ENCODE data around the gene IFT25. TPM values are rescaled to one million over a fixed set of nuclear protein-coding genes. Genes with fewer than 3 reads are reported as not detected.

The IFT25 gene
- total RNA-seq, 1 donor: 30.2 TPM

DNA sequence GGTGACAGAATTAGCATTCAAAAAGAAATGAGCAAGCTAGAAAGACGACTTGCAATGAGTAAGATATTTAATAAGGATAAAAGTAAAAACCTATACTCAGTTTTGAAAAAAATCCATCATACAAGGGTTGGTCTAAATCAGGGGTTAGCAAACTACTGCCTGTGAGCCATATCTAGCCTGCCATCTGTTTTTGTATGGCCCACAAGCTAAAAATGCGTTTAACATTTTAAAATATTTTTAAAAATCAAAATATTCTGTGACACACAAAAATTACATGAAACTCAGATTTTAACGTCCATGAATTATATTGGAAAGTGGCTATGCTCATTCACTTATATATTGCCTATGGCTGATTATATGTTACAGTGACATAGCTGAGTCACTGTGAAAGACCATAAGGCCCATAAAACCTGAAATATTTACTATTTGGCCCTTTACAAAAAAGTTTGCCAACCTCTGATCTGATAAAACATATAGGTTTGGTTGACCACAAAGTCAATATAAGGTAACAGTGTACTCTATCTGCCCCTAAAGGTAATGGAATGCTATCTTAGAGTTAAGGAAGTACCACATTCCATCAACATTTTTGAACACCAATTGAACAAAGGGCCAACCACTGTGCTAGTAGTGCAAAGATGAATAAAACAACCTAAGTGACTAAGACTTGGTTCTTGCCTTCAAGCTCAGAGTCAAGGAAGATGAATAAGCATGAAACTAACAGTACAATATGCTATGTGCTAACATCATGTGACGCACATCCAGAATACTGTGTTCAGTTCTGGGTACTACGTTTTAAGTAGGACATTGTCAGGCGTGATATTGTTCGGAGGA, 3.2 kb downstream of the IFT25 start:
- DNase-seq (ENCODE audit: low read depth): no peak
- H3K4me3 ChIP-seq (ENCODE audit: low read depth, low read length): no peak overlapping the region
- TF ChIP-seq, protein P1, sequence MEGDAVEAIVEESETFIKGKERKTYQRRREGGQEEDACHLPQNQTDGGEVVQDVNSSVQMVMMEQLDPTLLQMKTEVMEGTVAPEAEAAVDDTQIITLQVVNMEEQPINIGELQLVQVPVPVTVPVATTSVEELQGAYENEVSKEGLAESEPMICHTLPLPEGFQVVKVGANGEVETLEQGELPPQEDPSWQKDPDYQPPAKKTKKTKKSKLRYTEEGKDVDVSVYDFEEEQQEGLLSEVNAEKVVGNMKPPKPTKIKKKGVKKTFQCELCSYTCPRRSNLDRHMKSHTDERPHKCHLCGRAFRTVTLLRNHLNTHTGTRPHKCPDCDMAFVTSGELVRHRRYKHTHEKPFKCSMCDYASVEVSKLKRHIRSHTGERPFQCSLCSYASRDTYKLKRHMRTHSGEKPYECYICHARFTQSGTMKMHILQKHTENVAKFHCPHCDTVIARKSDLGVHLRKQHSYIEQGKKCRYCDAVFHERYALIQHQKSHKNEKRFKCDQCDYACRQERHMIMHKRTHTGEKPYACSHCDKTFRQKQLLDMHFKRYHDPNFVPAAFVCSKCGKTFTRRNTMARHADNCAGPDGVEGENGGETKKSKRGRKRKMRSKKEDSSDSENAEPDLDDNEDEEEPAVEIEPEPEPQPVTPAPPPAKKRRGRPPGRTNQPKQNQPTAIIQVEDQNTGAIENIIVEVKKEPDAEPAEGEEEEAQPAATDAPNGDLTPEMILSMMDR (IDR thresholded peaks at IDR 0.05; ENCODE audit: insufficient read depth, low read depth, low read length): no peak

DNA sequence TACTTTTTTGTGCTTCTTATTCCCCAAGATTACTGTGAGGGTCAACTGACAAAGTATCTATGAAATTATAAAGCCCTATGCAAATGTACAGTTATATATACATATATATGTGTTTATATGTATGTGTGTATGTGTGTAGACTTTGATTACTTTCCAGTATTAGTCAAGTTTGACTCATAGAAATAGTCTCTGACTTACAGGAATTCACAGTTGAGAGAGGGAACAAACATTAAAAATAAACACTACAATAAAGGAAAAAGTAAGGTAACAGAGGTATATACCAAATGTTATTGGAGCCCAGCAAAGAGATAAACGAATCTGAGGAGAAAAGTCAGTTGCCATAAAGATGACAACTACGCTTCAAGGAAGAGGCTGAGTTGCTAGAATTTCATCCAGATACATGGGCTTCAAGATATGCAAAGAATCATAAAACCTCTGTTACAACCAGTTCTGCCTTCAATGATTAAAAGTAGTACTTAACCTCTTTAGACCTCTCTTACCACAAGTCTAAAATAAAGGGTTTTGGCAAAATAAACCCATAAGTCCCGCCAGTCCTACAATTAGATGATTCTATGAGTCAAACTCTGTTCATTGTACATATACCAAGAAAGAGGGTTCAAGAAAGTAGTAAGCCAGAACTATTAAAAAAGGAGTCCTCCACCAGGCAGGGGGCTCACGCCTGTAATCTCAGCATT, 7.2 kb downstream of the IFT25 start:
- DNase-seq (ENCODE audit: low read depth): peak; percentile 85

DNA sequence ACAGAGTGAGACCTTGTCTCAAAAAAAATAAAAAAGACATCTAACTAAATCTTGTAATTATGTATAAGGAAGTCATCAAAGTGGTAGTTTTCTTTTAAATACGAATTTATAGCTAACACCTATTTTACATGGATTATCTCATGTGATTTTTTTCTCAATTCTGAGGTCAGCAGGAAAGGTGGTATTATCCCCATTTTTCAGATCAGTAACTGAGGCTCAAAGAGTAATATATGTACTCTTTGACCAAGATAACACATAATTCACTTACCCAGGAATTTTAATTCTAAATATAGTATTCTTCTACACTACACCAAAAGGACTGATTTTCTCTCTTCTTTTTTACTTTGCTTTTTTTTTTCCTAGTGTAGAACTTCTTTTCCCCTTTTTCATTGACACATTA, 9.1 kb downstream of the IFT25 start:
- H3K4me3 ChIP-seq (ENCODE audit: low read depth, low read length): no peak overlapping the region
- no peak for DNase-seq (ENCODE audit: low read depth)
- TF ChIP-seq, protein P1 (IDR thresholded peaks at IDR 0.05; ENCODE audit: insufficient read depth, low read depth, low read length): no peak

More for the DNA sequence above, 7.2 kb downstream of the IFT25 start:
- TF ChIP-seq, protein P1 (IDR thresholded peaks at IDR 0.05; ENCODE audit: insufficient read depth, low read depth, low read length): no peak
- no peak overlapping the region for H3K4me3 ChIP-seq (ENCODE audit: low read depth, low read length)

DNA sequence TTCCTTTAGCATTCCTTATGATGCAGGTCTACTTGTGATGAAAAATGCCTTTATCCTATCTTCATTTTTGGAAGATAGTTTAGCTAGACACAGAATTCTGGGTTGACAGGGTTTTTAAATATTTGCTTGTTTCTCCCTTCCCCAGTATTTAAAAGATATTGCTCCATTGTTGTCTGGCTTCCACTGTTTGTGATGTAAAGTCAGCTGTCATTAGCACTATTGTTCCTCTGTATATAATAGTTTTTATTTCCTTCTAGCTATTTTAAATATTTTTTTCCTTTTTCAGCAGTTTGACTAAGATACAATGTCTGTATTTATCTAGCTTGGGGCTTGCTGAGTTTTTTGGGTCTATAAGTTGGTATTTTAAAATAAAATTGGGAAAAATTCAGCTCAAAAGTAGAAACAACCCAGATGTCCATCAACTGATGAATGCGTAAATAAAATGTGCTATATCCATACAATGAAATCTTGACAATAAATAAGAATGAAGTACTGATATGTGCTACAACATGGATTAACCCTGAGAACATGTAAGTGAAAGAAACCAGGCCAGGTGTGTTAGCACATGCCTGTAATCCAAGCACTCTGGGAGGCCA, 11.2 kb downstream of the IFT25 start:
- TF ChIP-seq, protein P1 (IDR thresholded peaks at IDR 0.05; ENCODE audit: insufficient read depth, low read depth, low read length): no peak
- no peak for DNase-seq (ENCODE audit: low read depth)
- no peak overlapping the region for H3K4me3 ChIP-seq (ENCODE audit: low read depth, low read length)

DNA sequence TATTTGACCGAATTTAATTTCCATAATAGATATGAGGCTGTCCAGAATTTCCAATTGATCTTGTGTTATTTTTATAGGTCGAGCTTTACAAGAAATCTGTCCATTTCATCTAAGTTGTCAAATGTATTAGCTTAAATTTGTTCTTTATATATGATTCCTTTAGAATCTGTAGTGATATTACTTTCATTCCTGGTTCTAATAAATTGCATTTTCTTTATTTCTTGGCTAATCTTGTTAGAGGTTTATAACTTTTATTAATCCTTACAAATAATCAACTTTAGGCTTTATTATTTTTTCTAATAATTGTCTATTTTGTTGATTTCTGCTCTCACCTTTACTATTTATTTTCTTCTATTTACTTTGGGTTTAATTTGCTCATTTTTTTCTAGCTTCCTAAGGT, 14.0 kb downstream of the IFT25 start:
- H3K4me3 ChIP-seq (ENCODE audit: low read depth, low read length): no peak overlapping the region
- TF ChIP-seq, protein P1 (IDR thresholded peaks at IDR 0.05; ENCODE audit: insufficient read depth, low read depth, low read length): no peak
- DNase-seq (ENCODE audit: low read depth): no peak

DNA sequence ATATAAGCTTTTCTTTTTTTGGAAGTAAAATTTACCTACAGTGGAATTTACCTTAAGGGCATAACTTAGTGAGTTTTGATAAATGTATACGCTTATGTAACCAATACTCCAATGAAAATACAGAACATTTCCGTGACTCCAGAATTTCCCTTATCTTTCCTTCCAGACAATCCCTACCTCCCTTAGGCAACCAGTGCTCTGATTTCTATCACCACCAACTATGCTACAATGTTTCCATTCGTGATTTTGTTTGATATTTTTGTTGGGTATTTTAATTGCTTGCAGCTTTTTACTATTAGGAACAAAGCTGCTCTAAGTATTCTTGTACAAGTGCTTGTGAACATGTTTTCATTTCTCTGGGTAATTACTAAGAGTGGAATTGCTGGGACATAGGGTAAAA, 14.6 kb downstream of the IFT25 start:
- no peak for DNase-seq (ENCODE audit: low read depth)
- TF ChIP-seq, protein P1 (IDR thresholded peaks at IDR 0.05; ENCODE audit: insufficient read depth, low read depth, low read length): no peak
- no peak overlapping the region for H3K4me3 ChIP-seq (ENCODE audit: low read depth, low read length)
